Measurements from ENCODE around the gene CACNG1.

CACNG1 gene

GRCh38 chr17:67018471-67019434, 25.6 kb upstream of the CACNG1 start:
- DNase-seq (ENCODE audit: extremely low read depth, low read depth): no peak

GRCh38 chr17:67019809-67020208, 24.5 kb upstream of the CACNG1 start:
- DNase-seq (ENCODE audit: extremely low read depth, low read depth): no peak

More at GRCh38 chr17:67018471-67019434, 25.6 kb upstream of the CACNG1 start:
- no peak for TF ChIP-seq CTCF (IDR thresholded peaks at IDR 0.05; ENCODE audit: low read depth, low read length)

GRCh38 chr17:67020293-67020766, 24.0 kb upstream of the CACNG1 start:
- no peak for DNase-seq (ENCODE audit: extremely low read depth, low read depth)

More at GRCh38 chr17:67019809-67020208, 24.5 kb upstream of the CACNG1 start:
- no peak for TF ChIP-seq CTCF (IDR thresholded peaks at IDR 0.05; ENCODE audit: low read depth, low read length)

GRCh38 chr17:67021196-67021595, 23.2 kb upstream of the CACNG1 start:
- no peak for DNase-seq (ENCODE audit: extremely low read depth, low read depth)
- TF ChIP-seq CTCF (IDR thresholded peaks at IDR 0.05; ENCODE audit: low read depth, low read length): no peak

More at GRCh38 chr17:67020293-67020766, 24.0 kb upstream of the CACNG1 start:
- no peak for TF ChIP-seq CTCF (IDR thresholded peaks at IDR 0.05; ENCODE audit: low read depth, low read length)

- TF ChIP-seq CTCF (IDR thresholded peaks at IDR 0.05; ENCODE audit: low read depth, low read length): no peak
Observed at GRCh38 chr17:67021743-67022450, 22.5 kb upstream of the CACNG1 start.

GRCh38 chr17:67022451-67022810, 21.9 kb upstream of the CACNG1 start:
- DNase-seq (ENCODE audit: extremely low read depth, low read depth): no peak
- no peak for TF ChIP-seq CTCF (IDR thresholded peaks at IDR 0.05; ENCODE audit: low read depth, low read length)

More at GRCh38 chr17:67021743-67022450, 22.5 kb upstream of the CACNG1 start:
- DNase-seq (ENCODE audit: extremely low read depth, low read depth): no peak

- no peak for DNase-seq (ENCODE audit: extremely low read depth, low read depth)
- TF ChIP-seq CTCF (IDR thresholded peaks at IDR 0.05; ENCODE audit: low read depth, low read length): no peak
Observed at GRCh38 chr17:67024736-67025135, 19.6 kb upstream of the CACNG1 start.

Measured in AG09319 (cell line).